ENCODE results near the gene TSR1. TPM values are rescaled to one million over a fixed set of nuclear protein-coding genes. Genes with fewer than 3 reads are reported as not detected.
A peak's percentile ranks its signal among the peaks of the same experiment; 100 is the strongest.
"Not testable (repeated sequence)": the region's sequence is repeated elsewhere in the genome, so short reads cannot be mapped to it uniquely, and the experiment has no call there.

Gene TSR1
- polyA plus RNA-seq, 5 donors: 29.8 to 39.1 (median 36.0) TPM

GRCh38 chr17:2338315-2338657, 2.0 kb upstream of the TSR1 start:
- no peak for DNase-seq

GRCh38 chr17:2337544-2338314, 1.5 kb upstream of the TSR1 start:
- peak; percentile 24 to 47 for DNase-seq

GRCh38 chr17:2336852-2337543, 741 bp upstream of the TSR1 start, which contains the start of gene SGSM2:
Gene SGSM2, plus strand, starts transcription at chr17:2337501. Its CDS starts 188 bp downstream, at chr17:2337689.
- peak; percentile 57 to 63 for DNase-seq

- DNase-seq: no peak
Measured at GRCh38 chr17:2335726-2336214, 487 bp downstream of the TSR1 start.

- no peak for DNase-seq
Measured at GRCh38 chr17:2331303-2331702, 5.0 kb downstream of the TSR1 start.

GRCh38 chr17:2323629-2324314, 12.5 kb downstream of the TSR1 start:
- no peak for DNase-seq

- DNase-seq: no peak
Measured at GRCh38 chr17:2321399-2321798, 14.9 kb downstream of the TSR1 start.

GRCh38 chr17:2319051-2319450, 17.2 kb downstream of the TSR1 start:
- DNase-seq: no peak

- DNase-seq: no peak
Measured at GRCh38 chr17:2317796-2318195, 18.5 kb downstream of the TSR1 start.

GRCh38 chr17:2316916-2317205, 19.4 kb downstream of the TSR1 start:
- not testable (repeated sequence) for DNase-seq

- DNase-seq: no peak
Measured at GRCh38 chr17:2312736-2313135, 23.5 kb downstream of the TSR1 start.

- no peak for DNase-seq
Measured at GRCh38 chr17:2309338-2310154, 26.7 kb downstream of the TSR1 start.

- DNase-seq: no peak
Measured at GRCh38 chr17:2304931-2305330, 31.3 kb downstream of the TSR1 start.

GRCh38 chr17:2303204-2304188, 32.8 kb downstream of the TSR1 start, which contains the start of the genes SMG6 and SRR:
Gene SMG6, minus strand, starts transcription at chr17:2303785. Its CDS starts 65 bp downstream, at chr17:2303720.
Gene SRR, plus strand, starts transcription at chr17:2303950. Its CDS starts 11,611 bp downstream, at chr17:2315561.
- DNase-seq: peak; percentile 90 to 94

GRCh38 chr17:2302778-2303203, 33.5 kb downstream of the TSR1 start:
- no peak for DNase-seq

- no peak for DNase-seq
Measured at GRCh38 chr17:2299756-2300155, 36.5 kb downstream of the TSR1 start.

GRCh38 chr17:2299136-2299535, 37.1 kb downstream of the TSR1 start:
- DNase-seq: no peak

- no peak for DNase-seq
Measured at GRCh38 chr17:2297023-2297422, 39.2 kb downstream of the TSR1 start.

- DNase-seq: no peak
Measured at GRCh38 chr17:2295575-2295974, 40.7 kb downstream of the TSR1 start.

- no peak for DNase-seq
Measured at GRCh38 chr17:2292100-2292499, 44.2 kb downstream of the TSR1 start.

All from right lung (tissue), 5 donors.